ENCODE results near the gene CDK16. TPM values are rescaled to one million over a fixed set of nuclear protein-coding genes. Genes with fewer than 3 reads are reported as not detected.

CDK16 gene
- total and polyA plus RNA-seq, 4 experiments from 2014 or later = 1.6 to 57.4 (median 38.7) TPM

GRCh38 chrX:47228550-47229270, 10.2 kb downstream of the CDK16 start:
- POLR2A ChIA-PET (ENCODE audit: partially characterized antibody) = interaction anchor here (0.7 kb wide), 1 partner anchor 10 kb away, joined by 3 read pairs; the partner anchor contains the start of gene CDK16
- no peak overlapping the region for H3K4me3 Mint-ChIP-seq
- peak overlapping the region in 4 of 7 donors; percentile 36 to 79 (median 49) for H3K27ac Mint-ChIP-seq

GRCh38 chrX:47229427-47229826, 10.9 kb downstream of the CDK16 start:
- Mint-ChIP-seq H3K9me3 (peaks cover 0 to 2% (median 0%) of the 10 kb centered on the region in 8 donors), H3K36me3 (peaks cover 38 to 44% of the 10 kb centered on the region in 2 donors), H3K27ac (peak overlapping the region in 1 of 7 donors; percentile 60), H3K27me3 (no peaks in the 10 kb centered on the region), H3K4me1 (peaks cover 0 to 20% (median 10%) of the 10 kb centered on the region in 4 donors), H3K4me3 (no peak overlapping the region)
- POLR2A ChIA-PET (ENCODE audit: partially characterized antibody) = no interaction called here
- Histone ChIP-seq H3K4me3 (ENCODE audit: low read length in 2 of 2) (no peak overlapping the region), H3K36me3 (ENCODE audit: insufficient read depth, low read length) (peaks cover 25% of the 10 kb centered on the region), H3K4me1 (ENCODE audit: insufficient read depth, low read length) (peaks cover 10% of the 10 kb centered on the region), H3K27ac (ENCODE audit: low read depth, low read length) (no peak overlapping the region), H3K9me3 (ENCODE audit: control insufficient read depth in 1 of 2, low read length in 2 of 2) (no peaks in the 10 kb centered on the region), H3K27me3 (ENCODE audit: insufficient read depth, low read length) (no peaks in the 10 kb centered on the region)
- no peak for DNase-seq
- CTCF ChIA-PET (ENCODE audit: partially characterized antibody) = no interaction called here
- intact Hi-C loops (cut with micrococcal nuclease) = no loop called here

More at GRCh38 chrX:47228550-47229270, 10.2 kb downstream of the CDK16 start:
- CTCF ChIA-PET (ENCODE audit: partially characterized antibody) = no interaction called here
- H3K4me1 ChIP-seq (ENCODE audit: insufficient read depth, low read length) = peaks cover 7% of the 10 kb centered on the region
- Mint-ChIP-seq H3K27me3 (no peaks in the 10 kb centered on the region), H3K4me1 (peaks cover 0 to 20% (median 7%) of the 10 kb centered on the region in 4 donors), H3K36me3 (peaks cover 44 to 49% of the 10 kb centered on the region in 2 donors), H3K9me3 (peaks cover 0 to 2% (median 0%) of the 10 kb centered on the region in 8 donors)
- H3K9me3 ChIP-seq (ENCODE audit: control insufficient read depth in 1 of 2, low read length in 2 of 2) = no peaks in the 10 kb centered on the region
- no peak for DNase-seq
- H3K36me3 ChIP-seq (ENCODE audit: insufficient read depth, low read length) = peaks cover 32% of the 10 kb centered on the region
- no peak overlapping the region for H3K4me3 ChIP-seq (ENCODE audit: low read length in 2 of 2)
- no peaks in the 10 kb centered on the region for H3K27me3 ChIP-seq (ENCODE audit: insufficient read depth, low read length)
- H3K27ac ChIP-seq (ENCODE audit: low read depth, low read length) = no peak overlapping the region
- intact Hi-C loops (cut with micrococcal nuclease) = no loop called here

GRCh38 chrX:47230136-47230868, 11.8 kb downstream of the CDK16 start:
- ChIA-PET CTCF (ENCODE audit: partially characterized antibody) (interaction anchor here (1.4 kb wide), 1 partner anchor 10 kb away, joined by 3 read pairs; no protein-coding TSS in a partner anchor), POLR2A (ENCODE audit: partially characterized antibody) (interaction anchor here (3.8 kb wide), 1 partner anchor 11 kb away, joined by 85 read pairs; the partner anchor contains the start of gene CDK16)
- no peaks in the 10 kb centered on the region for H3K27me3 ChIP-seq (ENCODE audit: insufficient read depth, low read length)
- Mint-ChIP-seq H3K27me3 (no peaks in the 10 kb centered on the region), H3K36me3 (peaks cover 32 to 35% of the 10 kb centered on the region in 2 donors), H3K4me3 (peak overlapping the region in 2 of 8 donors; percentile 1 to 9), H3K4me1 (peaks cover 3 to 24% (median 15%) of the 10 kb centered on the region in 4 donors), H3K9me3 (peaks cover 0 to 2% (median 0%) of the 10 kb centered on the region in 8 donors), H3K27ac (peak overlapping the region in 5 of 7 donors; percentile 14 to 53 (median 38))
- H3K27ac ChIP-seq (ENCODE audit: low read depth, low read length) = no peak overlapping the region
- peaks cover 19% of the 10 kb centered on the region for H3K4me1 ChIP-seq (ENCODE audit: insufficient read depth, low read length)
- DNase-seq = no peak
- H3K9me3 ChIP-seq (ENCODE audit: control insufficient read depth in 1 of 2, low read length in 2 of 2) = no peaks in the 10 kb centered on the region
- peaks cover 16% of the 10 kb centered on the region for H3K36me3 ChIP-seq (ENCODE audit: insufficient read depth, low read length)
- intact Hi-C loops (cut with micrococcal nuclease) = loop anchor here (5.0 kb wide), 2 partner anchors 137 to 427 kb away; partner anchors contain the start of gene UXT
- H3K4me3 ChIP-seq (ENCODE audit: low read length in 2 of 2) = no peak overlapping the region

- Histone ChIP-seq H3K27ac (ENCODE audit: low read depth, low read length) (no peak overlapping the region), H3K9me3 (ENCODE audit: control insufficient read depth in 1 of 2, low read length in 2 of 2) (no peaks in the 10 kb centered on the region), H3K36me3 (ENCODE audit: insufficient read depth, low read length) (peaks cover 7% of the 10 kb centered on the region), H3K4me1 (ENCODE audit: insufficient read depth, low read length) (peaks cover 27% of the 10 kb centered on the region), H3K27me3 (ENCODE audit: insufficient read depth, low read length) (no peaks in the 10 kb centered on the region), H3K4me3 (ENCODE audit: low read length in 2 of 2) (no peak overlapping the region)
- POLR2A ChIA-PET (ENCODE audit: partially characterized antibody) = interaction anchor here (3.8 kb wide), 1 partner anchor 12 kb away, joined by 85 read pairs; the partner anchor contains the start of gene CDK16
- CTCF ChIA-PET (ENCODE audit: partially characterized antibody) = interaction anchor here (1.4 kb wide), 1 partner anchor 11 kb away, joined by 3 read pairs; no protein-coding TSS in a partner anchor
- Mint-ChIP-seq H3K9me3 (peaks cover 0 to 2% (median 0%) of the 10 kb centered on the region in 8 donors), H3K4me1 (peaks cover 11 to 33% (median 22%) of the 10 kb centered on the region in 4 donors), H3K27ac (peak overlapping the region; percentile 32 to 99 (median 93)), H3K27me3 (no peaks in the 10 kb centered on the region), H3K4me3 (peak overlapping the region in 3 of 8 donors; percentile 7 to 26 (median 14)), H3K36me3 (peaks cover 28 to 29% of the 10 kb centered on the region in 2 donors)
- no peak for DNase-seq
- intact Hi-C loops (cut with micrococcal nuclease) = loop anchor here (5.0 kb wide), 2 partner anchors 136 to 426 kb away; partner anchors contain the start of gene UXT
These were observed 12.7 kb downstream of the CDK16 start for GRCh38 chrX:47231167-47231566.

- Mint-ChIP-seq H3K27ac (peak overlapping the region; percentile 93 to 100 (median 98)), H3K27me3 (no peaks in the 10 kb centered on the region), H3K4me3 (peak overlapping the region; percentile 86 to 96 (median 91)), H3K9me3 (peaks cover 0 to 2% (median 0%) of the 10 kb centered on the region in 8 donors), H3K36me3 (peaks cover 18 to 21% of the 10 kb centered on the region in 2 donors), H3K4me1 (peaks cover 11 to 34% (median 24%) of the 10 kb centered on the region in 4 donors)
- Histone ChIP-seq H3K36me3 (ENCODE audit: insufficient read depth, low read length) (no peaks in the 10 kb centered on the region), H3K9me3 (ENCODE audit: control insufficient read depth in 1 of 2, low read length in 2 of 2) (no peaks in the 10 kb centered on the region), H3K27ac (ENCODE audit: low read depth, low read length) (peak overlapping the region; percentile 97), H3K4me1 (ENCODE audit: insufficient read depth, low read length) (peaks cover 31% of the 10 kb centered on the region), H3K4me3 (ENCODE audit: low read length in 2 of 2) (peak overlapping the region in 1 of 2 donors; percentile 60), H3K27me3 (ENCODE audit: insufficient read depth, low read length) (no peaks in the 10 kb centered on the region)
- intact Hi-C loops (cut with micrococcal nuclease) = loop anchor here (2.0 to 5.0 kb wide), 3 partner anchors 135 to 425 kb away; partner anchors contain the start of genes UXT and ZNF41
- DNase-seq = no peak
- ChIA-PET CTCF (ENCODE audit: partially characterized antibody) (interaction anchor here (1.1 to 1.9 kb wide), 2 partner anchors 152 to 291 kb away, joined by 3 to 8 read pairs; no protein-coding TSS in a partner anchor), POLR2A (ENCODE audit: partially characterized antibody) (interaction anchor here (1.0 to 3.8 kb wide), 9 partner anchors 13 to 395 kb away, joined by 3 to 85 read pairs (median 8); partner anchors contain the start of genes CDK16, NDUFB11, RBM10 and RP2)
These were observed 13.8 kb downstream of the CDK16 start for GRCh38 chrX:47232197-47232802.

GRCh38 chrX:47232803-47233332, 14.4 kb downstream of the CDK16 start, which contains the start of gene USP11:
TSS of gene USP11 (plus strand) at chrX:47233009. CDS start at chrX:47233044, 35 bp downstream.
- Histone ChIP-seq H3K27ac (ENCODE audit: low read depth, low read length) (peak within 1 kb of the TSS; percentile 97), H3K4me3 (ENCODE audit: low read length in 2 of 2) (peak within 1 kb of the TSS in 1 of 2 donors; percentile 60), H3K4me1 (ENCODE audit: insufficient read depth, low read length) (peaks cover 31% of the 10 kb centered on the region), H3K36me3 (ENCODE audit: insufficient read depth, low read length) (no peaks in the 10 kb centered on the region), H3K9me3 (ENCODE audit: control insufficient read depth in 1 of 2, low read length in 2 of 2) (no peaks in the 10 kb centered on the region), H3K27me3 (ENCODE audit: insufficient read depth, low read length) (no peaks in the 10 kb centered on the region)
- ChIA-PET CTCF (ENCODE audit: partially characterized antibody) (interaction anchor here (1.1 to 1.9 kb wide), 2 partner anchors 151 to 291 kb away, joined by 3 to 8 read pairs; no protein-coding TSS in a partner anchor), POLR2A (ENCODE audit: partially characterized antibody) (interaction anchor here (1.0 to 3.8 kb wide), 12 partner anchors 14 to 396 kb away, joined by 3 to 85 read pairs (median 6); partner anchors contain the start of genes CDK16, NDUFB11, RBM10 and RP2)
- Mint-ChIP-seq H3K9me3 (peaks cover 0 to 2% (median 0%) of the 10 kb centered on the region in 8 donors), H3K36me3 (peaks cover 13 to 19% of the 10 kb centered on the region in 2 donors), H3K27me3 (no peaks in the 10 kb centered on the region), H3K4me3 (peak within 1 kb of the TSS; percentile 86 to 96 (median 91)), H3K4me1 (peaks cover 11 to 34% (median 25%) of the 10 kb centered on the region in 4 donors), H3K27ac (peak within 1 kb of the TSS; percentile 93 to 100 (median 98))
- intact Hi-C loops (cut with micrococcal nuclease) = loop anchor here (1.0 to 5.0 kb wide), 6 partner anchors 15 to 424 kb away; partner anchors contain the start of genes CDK16, RBM10, UBA1 and UXT
- no peak for DNase-seq
